Lung (tissue), 12 donors: ENCODE results near the gene JHY. TPM values are rescaled to one million over a fixed set of nuclear protein-coding genes. Genes with fewer than 3 reads are reported as not detected.

Experiments used
- ATAC-seq: fragments of 200-7000 bp; cut with Tn5 transposase; one replicate; pipeline ENCODE4 v1.9.1; 2020; ENCODE audit warnings: moderate number of reproducible peaks; ENCODE audit not compliant: insufficient read depth, low FRiP score
- DNase-seq, 3 donors: peaks; one replicate each; pipeline ENCODE4 v3.0.0-alpha.2; 2013 to 2017
- H3K27ac ChIP-seq, 2 donors: one replicate each; pipeline ENCODE4 v1.5.1; 2013; ENCODE audit warnings: mild to moderate bottlenecking in 2 of 2, moderate library complexity in 2 of 2, control low read depth in 1 of 2, inconsistent platforms in 1 of 2, low read depth in 1 of 2, low read length in 1 of 2
- H3K27me3 ChIP-seq, 3 donors: one replicate each; pipeline ENCODE4 v1.5.1; 2013; ENCODE audit warnings: low read length in 2 of 3; ENCODE audit not compliant: control insufficient read depth in 3 of 3, insufficient read depth in 3 of 3
- H3K36me3 ChIP-seq, 4 donors: one replicate each; pipeline ENCODE4 v1.5.1; 2013; ENCODE audit warnings: low read length in 4 of 4, mild to moderate bottlenecking in 1 of 4, moderate library complexity in 1 of 4; ENCODE audit not compliant: control insufficient read depth in 4 of 4, insufficient read depth in 4 of 4
- H3K4me1 ChIP-seq, 5 donors: one replicate each; pipeline ENCODE4 v1.5.1; 2013; ENCODE audit warnings: low read length in 5 of 5, mild to moderate bottlenecking in 2 of 5, moderate library complexity in 1 of 5; ENCODE audit not compliant: control insufficient read depth in 5 of 5, insufficient read depth in 5 of 5
- H3K4me3 ChIP-seq: one replicate; pipeline ENCODE4 v1.5.1; 2013; ENCODE audit warnings: mild to moderate bottlenecking, control low read depth, moderate library complexity
- H3K9ac ChIP-seq, 2 donors: one replicate each; pipeline ENCODE4 v1.5.1; 2013; ENCODE audit warnings: low read length in 2 of 2, control low read depth in 1 of 2; ENCODE audit not compliant: insufficient read depth in 1 of 2
- H3K9me3 ChIP-seq, 4 donors: one replicate each; pipeline ENCODE4 v1.5.1; 2013; ENCODE audit warnings: low read length in 3 of 4, mild to moderate bottlenecking in 1 of 4, moderate library complexity in 1 of 4; ENCODE audit not compliant: control insufficient read depth in 4 of 4, insufficient read depth in 3 of 4
- WGBS, 2 donors: extraction: QIAGEN DNeasy Blood & Tissue Kit; methylation state at CpG; one replicate each; pipeline ENCODE4 v1.1.7; 2013; 5-methylcytosine and 5-hydroxymethylcytosine counted together
- polyA plus RNA-seq, 2 donors: library from polyadenylated mRNA; stranded (reverse); fragments of 200-250 nt; gene quantifications; one replicate each; pipeline ENCODE4 v1.2.1, GENCODE V29; 2013
- total RNA-seq, 2 donors: library from RNA; depleted of rRNA in 1 of 2; stranded (reverse); fragments of >200 nt in 1 of 2; gene quantifications; one replicate each; pipeline ENCODE4 v1.2.1, GENCODE V29; 2014 to 2021
- TF ChIP-seq, protein P1 (sequence below): IDR thresholded peaks from 2 replicates; pipeline ENCODE4 v1.5.1; 2012; ENCODE audit warnings: mild to moderate bottlenecking; ENCODE audit errors: control extremely low read depth, extremely low read depth
- donor health status: control.
- donor health status: control.
- donor health status: Bipolar disorder and iron deficiency.
- donor health status: healthy.
- donor health status: DM: yes; HTN: yes; CAD: no.

JHY gene
- total and polyA plus RNA-seq, 4 donors = 2.4 to 11.0 (median 7.3) TPM

- 62 to 84% methylated on average over 2 of the region's 2 CpGs for WGBS, 2 donors
- Histone ChIP-seq H3K27me3 (no peaks in the 10 kb centered on the region), H3K9me3 (no peaks in the 10 kb centered on the region), H3K4me3 (no peak overlapping the region), H3K36me3 (no peaks in the 10 kb centered on the region), H3K9ac (no peak overlapping the region), H3K27ac (no peak overlapping the region), H3K4me1 (no peaks in the 10 kb centered on the region)
- ATAC-seq (no peak), DNase-seq (no peak)
- TF ChIP-seq, protein P1, sequence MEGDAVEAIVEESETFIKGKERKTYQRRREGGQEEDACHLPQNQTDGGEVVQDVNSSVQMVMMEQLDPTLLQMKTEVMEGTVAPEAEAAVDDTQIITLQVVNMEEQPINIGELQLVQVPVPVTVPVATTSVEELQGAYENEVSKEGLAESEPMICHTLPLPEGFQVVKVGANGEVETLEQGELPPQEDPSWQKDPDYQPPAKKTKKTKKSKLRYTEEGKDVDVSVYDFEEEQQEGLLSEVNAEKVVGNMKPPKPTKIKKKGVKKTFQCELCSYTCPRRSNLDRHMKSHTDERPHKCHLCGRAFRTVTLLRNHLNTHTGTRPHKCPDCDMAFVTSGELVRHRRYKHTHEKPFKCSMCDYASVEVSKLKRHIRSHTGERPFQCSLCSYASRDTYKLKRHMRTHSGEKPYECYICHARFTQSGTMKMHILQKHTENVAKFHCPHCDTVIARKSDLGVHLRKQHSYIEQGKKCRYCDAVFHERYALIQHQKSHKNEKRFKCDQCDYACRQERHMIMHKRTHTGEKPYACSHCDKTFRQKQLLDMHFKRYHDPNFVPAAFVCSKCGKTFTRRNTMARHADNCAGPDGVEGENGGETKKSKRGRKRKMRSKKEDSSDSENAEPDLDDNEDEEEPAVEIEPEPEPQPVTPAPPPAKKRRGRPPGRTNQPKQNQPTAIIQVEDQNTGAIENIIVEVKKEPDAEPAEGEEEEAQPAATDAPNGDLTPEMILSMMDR = no peak
These were observed 40.7 kb downstream of the JHY start for GRCh38 chr11:122923302-122923701.

- ATAC-seq = no peak
- DNase-seq = no peak
- Histone ChIP-seq H3K27me3 (peaks cover 0 to 5% (median 0%) of the 10 kb centered on the region in 3 donors), H3K9me3 (no peaks in the 10 kb centered on the region), H3K27ac (no peak overlapping the region), H3K9ac (no peak overlapping the region), H3K4me3 (no peak overlapping the region), H3K4me1 (no peaks in the 10 kb centered on the region), H3K36me3 (no peaks in the 10 kb centered on the region)
- TF ChIP-seq, protein P1 = no peak
- 82 to 84% methylated on average over 6 of the region's 6 CpGs for WGBS, 2 donors
These were observed 49.0 kb downstream of the JHY start for GRCh38 chr11:122931510-122931909.

DNA sequence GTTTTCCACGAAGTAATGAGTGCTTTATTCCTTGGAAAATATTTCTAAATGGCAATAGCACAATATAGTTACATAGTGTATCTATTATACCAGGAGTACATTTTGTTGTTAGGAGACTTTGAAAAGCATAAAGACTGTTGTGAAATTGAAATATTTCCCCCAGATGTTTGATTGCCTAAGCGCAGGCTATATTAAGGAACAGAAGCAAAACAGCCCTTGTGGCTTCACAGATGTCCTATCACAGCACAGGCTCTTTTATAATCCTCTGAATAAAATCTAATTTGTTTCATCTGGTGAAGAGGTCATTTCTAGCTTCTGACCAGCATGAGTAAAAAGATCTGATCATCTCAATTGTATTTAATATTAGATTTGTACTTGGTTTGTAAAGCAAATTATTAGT is 50.9 kb downstream of the JHY start:
- no peak overlapping the region for H3K27ac ChIP-seq
- peaks cover 0 to 5% (median 0%) of the 10 kb centered on the region in 3 donors for H3K27me3 ChIP-seq
- no peaks in the 10 kb centered on the region for H3K4me1 ChIP-seq
- WGBS, 2 donors = 40 to 58% methylated on average over 2 of the region's 2 CpGs
- peak overlapping the region in 1 of 2 donors; percentile 32 for H3K9ac ChIP-seq
- DNase-seq = peak in 1 of 3 donors; percentile 75
- H3K4me3 ChIP-seq = no peak overlapping the region
- TF ChIP-seq, protein P1 = no peak
- H3K36me3 ChIP-seq = peaks cover 0 to 3% (median 0%) of the 10 kb centered on the region in 4 donors
- H3K9me3 ChIP-seq = no peaks in the 10 kb centered on the region
- ATAC-seq = no peak

GRCh38 chr11:122937983-122938382 is 55.4 kb downstream of the JHY start:
- no peaks in the 10 kb centered on the region for H3K4me1 ChIP-seq
- H3K36me3 ChIP-seq = peaks cover 0 to 3% (median 0%) of the 10 kb centered on the region in 4 donors
- no peak overlapping the region for H3K4me3 ChIP-seq
- no peaks in the 10 kb centered on the region for H3K27me3 ChIP-seq
- WGBS, 2 donors = 89 to 95% methylated on average over 3 of the region's 3 CpGs
- ATAC-seq (no peak), DNase-seq (no peak)
- no peak overlapping the region for H3K27ac ChIP-seq
- no peak overlapping the region for H3K9ac ChIP-seq
- no peaks in the 10 kb centered on the region for H3K9me3 ChIP-seq
- TF ChIP-seq, protein P1 = no peak
